ENCODE data around the gene MICAL1. TPM values are rescaled to one million over a fixed set of nuclear protein-coding genes. Genes with fewer than 3 reads are reported as not detected.
A peak's percentile ranks its signal among the peaks of the same experiment; 100 is the strongest.

MICAL1 gene
- total RNA-seq, 1 experiment from 2014 or later = 51.9 TPM

- no peak for DNase-seq (ENCODE audit: low read depth in 1 of 2, low spot score in 2 of 2)
- H3K9me3 ChIP-seq (replicated peaks) = no peaks in the 10 kb centered on the region
- H3K36me3 ChIP-seq = peaks cover 56% of the 10 kb centered on the region
- no peak overlapping the region for H3K27ac ChIP-seq
- peaks cover 19% of the 10 kb centered on the region for H3K4me1 ChIP-seq (replicated peaks)
- no peaks in the 10 kb centered on the region for H3K27me3 ChIP-seq (replicated peaks)
- H3K4me3 ChIP-seq = peak overlapping the region; percentile 96; the same call in 1 of the 2 replicates
These were observed 1.7 kb downstream of the MICAL1 start for GRCh38 chr6:109453594-109454495.

DNA sequence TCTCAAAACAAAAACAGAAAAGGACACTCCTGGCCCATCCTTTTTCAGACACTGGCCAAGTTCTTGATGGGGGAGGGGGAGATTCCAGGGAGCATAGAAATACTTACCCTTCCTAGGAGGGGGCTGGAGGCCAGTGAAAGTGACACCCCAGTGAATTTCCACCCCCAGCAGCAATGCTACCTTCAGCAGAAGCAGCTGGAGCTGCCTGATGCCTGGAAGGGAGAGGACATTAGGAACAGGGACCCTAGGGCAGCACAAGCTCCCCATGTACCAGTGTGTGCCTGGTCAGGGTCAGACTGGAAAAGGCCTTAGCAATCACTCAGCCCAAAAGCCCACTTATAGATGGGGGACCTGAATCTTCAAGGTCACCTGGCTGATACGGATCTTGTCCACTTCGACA is 2.4 kb downstream of the MICAL1 start:
- H3K27ac ChIP-seq = no peak overlapping the region
- no peak for DNase-seq (ENCODE audit: low read depth in 1 of 2, low spot score in 2 of 2)
- H3K4me3 ChIP-seq = no peak overlapping the region
- peaks cover 19% of the 10 kb centered on the region for H3K4me1 ChIP-seq (replicated peaks)
- peaks cover 63% of the 10 kb centered on the region for H3K36me3 ChIP-seq
- H3K27me3 ChIP-seq (replicated peaks) = no peaks in the 10 kb centered on the region
- no peaks in the 10 kb centered on the region for H3K9me3 ChIP-seq (replicated peaks)

GRCh38 chr6:109452181-109452580 is 3.4 kb downstream of the MICAL1 start:
- Histone ChIP-seq H3K4me1 (replicated peaks) (peaks cover 19% of the 10 kb centered on the region), H3K9me3 (replicated peaks) (no peaks in the 10 kb centered on the region), H3K36me3 (peaks cover 68% of the 10 kb centered on the region), H3K4me3 (no peak overlapping the region), H3K27ac (no peak overlapping the region), H3K27me3 (replicated peaks) (no peaks in the 10 kb centered on the region)
- no peak for DNase-seq (ENCODE audit: low read depth in 1 of 2, low spot score in 2 of 2)

DNA sequence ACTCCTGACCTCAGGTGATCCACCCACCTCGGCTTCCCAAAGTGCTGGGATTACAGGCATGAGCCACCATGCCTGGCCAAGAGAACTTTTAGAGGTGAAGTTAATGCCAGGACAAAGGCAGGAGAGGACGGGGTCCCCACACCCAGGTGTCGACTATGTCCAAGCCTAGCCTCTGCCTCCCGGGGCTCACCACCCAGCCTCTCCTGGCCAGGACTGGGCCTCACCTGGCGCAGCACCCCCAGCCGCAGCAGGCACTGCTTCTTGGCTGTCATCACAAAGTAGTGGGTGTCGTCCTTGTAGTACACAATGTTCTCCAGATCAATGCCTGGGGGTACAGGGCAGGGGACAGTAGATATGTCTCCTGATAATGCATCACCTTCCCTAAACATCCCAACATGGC is 4.2 kb downstream of the MICAL1 start:
- no peak overlapping the region for H3K27ac ChIP-seq
- no peak for DNase-seq (ENCODE audit: low read depth in 1 of 2, low spot score in 2 of 2)
- peaks cover 12% of the 10 kb centered on the region for H3K4me1 ChIP-seq (replicated peaks)
- H3K4me3 ChIP-seq = no peak overlapping the region
- no peaks in the 10 kb centered on the region for H3K27me3 ChIP-seq (replicated peaks)
- no peaks in the 10 kb centered on the region for H3K9me3 ChIP-seq (replicated peaks)
- H3K36me3 ChIP-seq = peaks cover 76% of the 10 kb centered on the region

DNA sequence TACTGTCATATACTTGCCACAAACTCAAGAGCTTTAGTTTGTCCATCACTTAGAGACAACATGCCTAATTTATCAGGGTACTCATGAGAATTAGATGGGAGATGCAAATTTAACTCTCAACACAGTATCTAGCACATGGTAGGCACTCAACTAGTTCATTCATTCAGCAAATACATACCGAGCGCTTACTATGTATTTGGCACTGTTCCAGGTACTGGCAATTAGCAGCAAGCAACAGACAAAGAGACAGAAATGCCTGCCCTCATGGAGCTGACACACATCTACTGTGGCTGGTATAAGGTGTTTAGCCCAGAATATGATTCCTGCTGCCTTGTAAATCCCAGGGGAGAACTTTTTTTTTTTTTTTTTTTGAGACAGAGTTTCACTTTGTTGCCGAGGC is 4.8 kb downstream of the MICAL1 start:
- H3K27ac ChIP-seq = no peak overlapping the region
- H3K9me3 ChIP-seq (replicated peaks) = no peaks in the 10 kb centered on the region
- H3K27me3 ChIP-seq (replicated peaks) = no peaks in the 10 kb centered on the region
- peaks cover 9% of the 10 kb centered on the region for H3K4me1 ChIP-seq (replicated peaks)
- peaks cover 81% of the 10 kb centered on the region for H3K36me3 ChIP-seq
- DNase-seq (ENCODE audit: low read depth in 1 of 2, low spot score in 2 of 2) = no peak
- no peak overlapping the region for H3K4me3 ChIP-seq

- H3K4me3 ChIP-seq = no peak overlapping the region
- no peaks in the 10 kb centered on the region for H3K9me3 ChIP-seq (replicated peaks)
- no peaks in the 10 kb centered on the region for H3K27me3 ChIP-seq (replicated peaks)
- peaks cover 9% of the 10 kb centered on the region for H3K4me1 ChIP-seq (replicated peaks)
- DNase-seq (ENCODE audit: low read depth in 1 of 2, low spot score in 2 of 2) = no peak
- peaks cover 85% of the 10 kb centered on the region for H3K36me3 ChIP-seq
- H3K27ac ChIP-seq = no peak overlapping the region
These were observed 5.5 kb downstream of the MICAL1 start for GRCh38 chr6:109449795-109450673.

GRCh38 chr6:109449064-109449794 is 6.3 kb downstream of the MICAL1 start:
- no peaks in the 10 kb centered on the region for H3K9me3 ChIP-seq (replicated peaks)
- no peak for DNase-seq (ENCODE audit: low read depth in 1 of 2, low spot score in 2 of 2)
- H3K27me3 ChIP-seq (replicated peaks) = no peaks in the 10 kb centered on the region
- H3K36me3 ChIP-seq = peaks cover 91% of the 10 kb centered on the region
- H3K27ac ChIP-seq = no peak overlapping the region
- H3K4me1 ChIP-seq (replicated peaks) = peaks cover 5% of the 10 kb centered on the region
- H3K4me3 ChIP-seq = no peak overlapping the region

DNA sequence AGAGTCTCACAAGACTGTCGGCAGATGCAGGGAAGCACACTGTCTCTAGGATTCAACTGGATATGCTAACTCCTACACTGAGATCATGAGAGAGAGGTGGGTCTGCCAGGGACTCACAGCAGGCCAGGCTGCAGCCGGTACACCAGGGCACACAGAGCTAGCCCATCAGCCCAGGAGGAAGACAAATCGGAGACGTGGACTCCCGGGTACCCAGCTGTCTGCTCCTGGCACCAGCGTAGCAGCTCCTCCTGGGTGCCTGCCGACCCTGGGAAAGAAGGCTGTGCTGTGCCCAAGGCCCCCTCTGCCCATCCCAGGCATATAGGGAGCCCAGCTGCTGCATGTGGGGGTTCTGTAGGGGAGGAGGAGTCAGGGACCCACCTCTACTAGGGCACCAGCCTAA is 7.0 kb downstream of the MICAL1 start:
- Histone ChIP-seq H3K9me3 (replicated peaks) (no peaks in the 10 kb centered on the region), H3K27ac (no peak overlapping the region), H3K27me3 (replicated peaks) (no peaks in the 10 kb centered on the region), H3K36me3 (peaks cover 91% of the 10 kb centered on the region), H3K4me1 (replicated peaks) (no peaks in the 10 kb centered on the region), H3K4me3 (no peak overlapping the region)
- DNase-seq (ENCODE audit: low read depth in 1 of 2, low spot score in 2 of 2) = no peak

DNA sequence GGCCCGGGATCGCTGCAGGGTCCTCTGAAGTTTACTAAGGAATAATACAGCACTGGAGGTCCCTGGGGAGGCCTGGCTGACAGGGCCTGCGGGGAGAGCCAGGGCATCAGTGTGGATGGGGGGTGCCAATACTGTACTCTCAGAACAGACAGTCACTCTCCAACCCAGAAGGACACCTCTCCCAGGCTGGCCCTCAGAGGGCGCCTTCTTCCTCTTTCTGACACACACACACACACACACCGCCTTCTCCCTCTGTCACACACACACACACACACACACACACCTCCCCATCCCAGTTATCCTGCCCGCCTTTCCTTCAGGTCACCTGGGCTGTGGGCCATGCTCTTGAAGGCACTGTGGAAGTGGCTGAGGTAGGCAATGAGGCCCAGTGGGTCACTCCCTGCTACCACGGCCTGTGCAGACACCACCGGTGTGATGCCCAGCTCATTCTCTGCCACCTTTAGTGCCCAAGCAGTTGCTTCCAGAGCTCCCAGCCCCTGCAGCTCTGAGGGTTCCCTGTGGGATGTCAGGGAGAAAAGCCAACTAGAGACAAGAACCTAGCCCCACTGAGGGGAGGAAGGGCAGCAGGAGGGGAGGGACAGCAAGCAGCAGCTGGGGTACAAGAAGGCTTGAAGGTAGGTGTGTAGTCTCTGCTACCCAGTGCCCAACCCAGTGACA is 7.6 kb downstream of the MICAL1 start:
- Histone ChIP-seq H3K27ac (no peak overlapping the region), H3K36me3 (peaks cover 91% of the 10 kb centered on the region), H3K9me3 (replicated peaks) (no peaks in the 10 kb centered on the region), H3K4me1 (replicated peaks) (no peaks in the 10 kb centered on the region), H3K4me3 (no peak overlapping the region), H3K27me3 (replicated peaks) (no peaks in the 10 kb centered on the region)
- DNase-seq (ENCODE audit: low read depth in 1 of 2, low spot score in 2 of 2) = no peak

DNA sequence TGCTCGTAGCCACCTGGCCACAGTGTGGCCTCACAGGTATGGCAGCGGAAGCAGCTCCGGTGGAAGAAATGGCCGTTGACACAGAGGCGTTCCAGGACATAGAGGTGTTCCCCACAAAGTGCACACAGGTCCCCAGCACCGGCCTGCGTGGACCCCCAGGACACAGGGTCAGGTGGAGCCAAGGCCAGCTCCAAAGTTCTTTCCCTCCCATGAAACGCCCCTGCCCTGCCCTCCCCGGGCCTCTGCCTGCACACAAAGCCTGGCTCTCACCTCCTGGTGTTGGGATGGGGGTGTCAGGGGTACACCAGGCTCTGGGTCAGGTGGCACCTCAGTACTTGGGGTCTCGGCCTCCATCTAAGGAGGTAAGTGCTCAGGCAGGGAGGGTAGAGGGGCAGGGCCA is 8.5 kb downstream of the MICAL1 start:
- Histone ChIP-seq H3K27ac (no peak overlapping the region), H3K27me3 (replicated peaks) (no peaks in the 10 kb centered on the region), H3K4me3 (no peak overlapping the region), H3K9me3 (replicated peaks) (no peaks in the 10 kb centered on the region), H3K4me1 (replicated peaks) (no peaks in the 10 kb centered on the region), H3K36me3 (peaks cover 91% of the 10 kb centered on the region)
- no peak for DNase-seq (ENCODE audit: low read depth in 1 of 2, low spot score in 2 of 2)

DNA sequence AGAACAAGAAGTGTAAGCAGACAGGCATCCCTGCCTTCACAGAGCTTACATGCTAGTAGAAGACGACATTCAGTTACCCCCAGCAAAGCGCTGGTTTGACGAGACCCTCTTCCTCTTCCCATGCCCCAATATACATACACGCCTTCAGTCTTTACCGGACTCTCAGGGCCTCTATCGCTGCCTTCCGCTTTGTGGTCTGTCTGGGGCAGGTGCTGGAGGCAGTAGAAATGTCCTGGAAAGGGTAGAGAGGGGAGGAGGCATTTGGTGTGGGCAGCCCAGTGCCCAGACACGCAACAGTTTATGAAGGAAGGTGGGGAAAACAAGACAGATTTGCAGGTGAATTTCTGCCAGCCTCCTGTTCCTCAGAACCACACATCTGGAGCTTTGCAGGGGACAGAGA is 9.0 kb downstream of the MICAL1 start:
- no peak for DNase-seq (ENCODE audit: low read depth in 1 of 2, low spot score in 2 of 2)
- Histone ChIP-seq H3K27ac (no peak overlapping the region), H3K9me3 (replicated peaks) (no peaks in the 10 kb centered on the region), H3K4me3 (no peak overlapping the region), H3K36me3 (peaks cover 86% of the 10 kb centered on the region), H3K27me3 (replicated peaks) (no peaks in the 10 kb centered on the region), H3K4me1 (replicated peaks) (peaks cover 5% of the 10 kb centered on the region)

GRCh38 chr6:109446072-109446471 is 9.5 kb downstream of the MICAL1 start:
- no peak for DNase-seq (ENCODE audit: low read depth in 1 of 2, low spot score in 2 of 2)

GRCh38 chr6:109445382-109445781 is 10.2 kb downstream of the MICAL1 start:
- peaks cover 81% of the 10 kb centered on the region for H3K36me3 ChIP-seq
- DNase-seq (ENCODE audit: low read depth in 1 of 2, low spot score in 2 of 2) = no peak

More at GRCh38 chr6:109446072-109446471, 9.5 kb downstream of the MICAL1 start:
- H3K4me3 ChIP-seq = no peak overlapping the region
- H3K4me1 ChIP-seq (replicated peaks) = peaks cover 10% of the 10 kb centered on the region
- no peak overlapping the region for H3K27ac ChIP-seq
- H3K36me3 ChIP-seq = peaks cover 82% of the 10 kb centered on the region
- H3K27me3 ChIP-seq (replicated peaks) = no peaks in the 10 kb centered on the region
- no peaks in the 10 kb centered on the region for H3K9me3 ChIP-seq (replicated peaks)

More at GRCh38 chr6:109445382-109445781, 10.2 kb downstream of the MICAL1 start:
- peaks cover 10% of the 10 kb centered on the region for H3K4me1 ChIP-seq (replicated peaks)
- H3K4me3 ChIP-seq = no peak overlapping the region
- no peaks in the 10 kb centered on the region for H3K9me3 ChIP-seq (replicated peaks)
- H3K27me3 ChIP-seq (replicated peaks) = no peaks in the 10 kb centered on the region
- H3K27ac ChIP-seq = no peak overlapping the region

All from SJSA1 (cell line).